Caco-2 (cell line): ENCODE measurements around the gene RAP2C. TPM values are rescaled to one million over a fixed set of nuclear protein-coding genes. Genes with fewer than 3 reads are reported as not detected.

Experiments
- BruUV-seq: library from RNA; stranded (reverse); fragments of 400-500 nt; replicated peaks from 2 replicates; lab custom pipeline; 2021; lab: Mats Ljungman, UMichigan
- CTCF ChIA-PET: fragments of 300-600 bp; sonication (Branson Sonifier 250); formaldehyde crosslinking; loops from one replicate; lab custom pipeline; 2022; ENCODE audit warnings: antibody characterized with exemption; lab: Charles Lee
- POLR2A ChIA-PET: fragments of 300-600 bp; sonication (Branson Sonifier 250); formaldehyde crosslinking; loops from one replicate; lab custom pipeline; 2022; ENCODE audit warnings: antibody characterized with exemption; lab: Charles Lee
- DNase-seq, 2 experiments: peaks; one replicate each; pipeline versions ENCODE4 v3.0.0 to v3.0.0-alpha.2; 2020 to 2022
- H3K27me3 ChIP-seq: replicated peaks from 2 replicates; pipeline ENCODE4 v1.6.0; 2011; ENCODE audit warnings: low read length; ENCODE audit not compliant: control insufficient read depth, insufficient read depth
- H3K36me3 ChIP-seq: 2 replicates; pipeline ENCODE4 v1.5.1; 2011; ENCODE audit warnings: low read length; ENCODE audit not compliant: control insufficient read depth, insufficient read depth
- H3K4me1 ChIP-seq: fragments of 250-450 bp; sonication (Bioruptor Pico); 2 replicates; pipeline ENCODE4 v1.5.1; 2020; ENCODE audit warnings: mild to moderate bottlenecking
- H3K4me3 ChIP-seq: 2 replicates; pipeline ENCODE4 v1.5.1; 2011; ENCODE audit warnings: low read depth, mild to moderate bottlenecking, control low read depth, low read length
- H3K9me3 ChIP-seq: fragments of 250-450 bp; sonication (Bioruptor Pico); 2 replicates; pipeline ENCODE4 v1.5.1; 2020; ENCODE audit warnings: mild to moderate bottlenecking, moderate library complexity
- H3K27ac Mint-ChIP-seq: one replicate; pipeline ENCODE4 v1.8.0; 2022; ENCODE audit warnings: mixed read lengths; ENCODE audit not compliant: unreplicated experiment
- H3K27me3 Mint-ChIP-seq: one replicate; pipeline ENCODE4 v1.8.0; 2022; ENCODE audit warnings: mixed read lengths; ENCODE audit not compliant: insufficient read depth, unreplicated experiment
- H3K36me3 Mint-ChIP-seq: one replicate; pipeline ENCODE4 v1.8.0; 2022; ENCODE audit warnings: mild to moderate bottlenecking, mixed read lengths; ENCODE audit not compliant: insufficient read depth, unreplicated experiment
- H3K4me1 Mint-ChIP-seq: one replicate; pipeline ENCODE4 v1.8.0; 2022; ENCODE audit warnings: low read depth, mixed read lengths; ENCODE audit not compliant: unreplicated experiment
- H3K4me3 Mint-ChIP-seq: one replicate; pipeline ENCODE4 v1.8.0; 2022; ENCODE audit warnings: mild to moderate bottlenecking, moderate library complexity, mixed read lengths; ENCODE audit not compliant: unreplicated experiment
- H3K9me3 Mint-ChIP-seq: one replicate; pipeline ENCODE4 v1.8.0; 2022; ENCODE audit warnings: mixed read lengths; ENCODE audit not compliant: unreplicated experiment
- intact Hi-C: fragments of 100-400 bp; cut with micrococcal nuclease; formaldehyde crosslinking; loops from one replicate; pipeline ENCODE4 v1.10.0; 2022; ENCODE audit not compliant: unreplicated experiment
- total RNA-seq: library from RNA; stranded (reverse); gene quantifications from 2 replicates; pipeline ENCODE4 v1.2.3, GENCODE V29; 2022
- TF ChIP-seq, protein P1 (sequence below), 2 experiments: fragments of 200-600 bp in 1 of 2; IDR thresholded peaks; 1 replicate in 1 of 2; 2 replicates in 1 of 2; pipeline versions ENCODE4 v1.5.1 to v1.8.0; 2011 to 2022; ENCODE audit warnings: antibody characterized with exemption in 1 of 2, control low read depth in 1 of 2, inconsistent platforms in 1 of 2, low read depth in 1 of 2, low read length in 1 of 2, mild to moderate bottlenecking in 1 of 2, moderate library complexity in 1 of 2; ENCODE audit not compliant: insufficient read depth in 1 of 2, severe bottlenecking in 1 of 2, unreplicated experiment in 1 of 2

RAP2C gene
- total RNA-seq, 1 experiment from 2014 or later = 24.9 TPM

DNA sequence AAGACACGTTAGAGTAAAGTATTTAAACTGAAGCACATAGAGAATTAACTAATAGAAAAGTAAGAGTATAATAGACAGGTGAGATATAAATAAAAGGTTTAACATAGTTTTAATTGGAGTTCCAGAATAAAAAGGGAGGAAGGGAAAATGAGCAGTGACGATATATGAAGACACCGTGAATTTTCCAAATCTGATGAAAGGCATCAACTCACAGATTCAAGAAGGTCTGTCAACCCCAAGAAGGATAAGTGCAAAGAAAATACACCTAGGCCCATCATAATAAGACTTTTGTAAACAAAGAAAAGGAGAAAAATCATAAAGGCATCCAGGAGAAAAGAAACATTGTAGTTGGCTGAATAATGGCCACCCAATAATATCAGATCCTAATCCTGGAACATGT is 43.9 kb upstream of the RAP2C start:
- H3K4me1 ChIP-seq = no peaks in the 10 kb centered on the region
- H3K27ac Mint-ChIP-seq = no peak overlapping the region
- H3K36me3 ChIP-seq = no peaks in the 10 kb centered on the region
- intact Hi-C loops = no loop called here
- H3K27me3 Mint-ChIP-seq = no peaks in the 10 kb centered on the region
- no peaks in the 10 kb centered on the region for H3K9me3 Mint-ChIP-seq
- no TSS peak for BruUV-seq
- CTCF ChIA-PET = no interaction called here
- no peaks in the 10 kb centered on the region for H3K36me3 Mint-ChIP-seq
- POLR2A ChIA-PET = no interaction called here
- DNase-seq = no peak
- H3K9me3 ChIP-seq = no peaks in the 10 kb centered on the region
- peaks cover 6% of the 10 kb centered on the region for H3K4me1 Mint-ChIP-seq
- H3K27me3 ChIP-seq = no peaks in the 10 kb centered on the region
- H3K4me3 ChIP-seq = no peak overlapping the region
- TF ChIP-seq, protein P1, sequence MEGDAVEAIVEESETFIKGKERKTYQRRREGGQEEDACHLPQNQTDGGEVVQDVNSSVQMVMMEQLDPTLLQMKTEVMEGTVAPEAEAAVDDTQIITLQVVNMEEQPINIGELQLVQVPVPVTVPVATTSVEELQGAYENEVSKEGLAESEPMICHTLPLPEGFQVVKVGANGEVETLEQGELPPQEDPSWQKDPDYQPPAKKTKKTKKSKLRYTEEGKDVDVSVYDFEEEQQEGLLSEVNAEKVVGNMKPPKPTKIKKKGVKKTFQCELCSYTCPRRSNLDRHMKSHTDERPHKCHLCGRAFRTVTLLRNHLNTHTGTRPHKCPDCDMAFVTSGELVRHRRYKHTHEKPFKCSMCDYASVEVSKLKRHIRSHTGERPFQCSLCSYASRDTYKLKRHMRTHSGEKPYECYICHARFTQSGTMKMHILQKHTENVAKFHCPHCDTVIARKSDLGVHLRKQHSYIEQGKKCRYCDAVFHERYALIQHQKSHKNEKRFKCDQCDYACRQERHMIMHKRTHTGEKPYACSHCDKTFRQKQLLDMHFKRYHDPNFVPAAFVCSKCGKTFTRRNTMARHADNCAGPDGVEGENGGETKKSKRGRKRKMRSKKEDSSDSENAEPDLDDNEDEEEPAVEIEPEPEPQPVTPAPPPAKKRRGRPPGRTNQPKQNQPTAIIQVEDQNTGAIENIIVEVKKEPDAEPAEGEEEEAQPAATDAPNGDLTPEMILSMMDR (IDR thresholded peaks at IDR 0.05; ENCODE audit: insufficient read depth in 1 of 2, low read depth in 1 of 2, low read length in 1 of 2, severe bottlenecking in 1 of 2, unreplicated experiment in 1 of 2) = no peak
- H3K4me3 Mint-ChIP-seq = no peak overlapping the region

DNA sequence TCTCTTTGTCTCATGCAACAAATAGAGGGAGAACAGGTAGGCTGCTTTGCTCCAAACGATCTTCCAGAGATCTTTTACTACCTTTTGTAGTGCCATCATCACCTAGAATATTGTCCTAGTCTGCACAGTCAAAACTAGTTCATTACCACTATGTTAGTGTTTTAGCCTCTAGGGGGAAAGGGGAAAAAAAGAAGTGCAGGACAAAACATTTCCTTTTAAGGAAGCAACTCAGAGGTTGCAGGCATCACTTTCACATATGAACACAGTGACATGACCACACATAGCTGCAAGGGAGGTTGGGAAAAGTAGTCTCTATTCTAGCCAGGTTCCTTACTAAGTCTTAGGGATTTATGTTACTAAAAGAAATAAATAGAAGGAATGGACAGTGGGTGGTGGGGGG is 39.3 kb upstream of the RAP2C start:
- BruUV-seq = no TSS peak
- CTCF ChIA-PET = no interaction called here

DNA sequence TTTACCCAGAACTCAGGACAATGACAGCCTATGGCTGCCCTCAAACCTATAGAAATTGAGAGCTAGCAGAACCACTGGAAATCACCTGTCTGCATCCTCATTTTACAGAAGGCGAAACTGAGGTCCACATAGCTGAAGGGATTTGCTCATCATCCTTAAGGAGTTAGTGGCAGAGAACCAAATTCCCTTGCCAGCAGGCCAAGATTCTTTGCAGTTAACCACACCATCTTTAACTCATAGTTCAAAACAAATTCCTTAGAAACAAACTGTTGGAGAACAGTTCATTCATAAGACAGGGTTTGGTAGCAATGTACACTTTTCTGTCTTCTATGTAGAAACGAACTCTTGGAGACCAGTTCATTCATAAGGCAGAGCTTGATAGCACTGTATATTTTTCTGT is 37.9 kb upstream of the RAP2C start:
- no peaks in the 10 kb centered on the region for H3K36me3 ChIP-seq
- no peak overlapping the region for H3K4me3 ChIP-seq
- CTCF ChIA-PET = no interaction called here
- no TSS peak for BruUV-seq
- Mint-ChIP-seq H3K27ac (no peak overlapping the region), H3K4me1 (peaks cover 6% of the 10 kb centered on the region), H3K36me3 (no peaks in the 10 kb centered on the region), H3K4me3 (no peak overlapping the region), H3K9me3 (no peaks in the 10 kb centered on the region), H3K27me3 (no peaks in the 10 kb centered on the region)
- no peaks in the 10 kb centered on the region for H3K9me3 ChIP-seq
- H3K4me1 ChIP-seq = no peaks in the 10 kb centered on the region
- H3K27me3 ChIP-seq = no peaks in the 10 kb centered on the region
- intact Hi-C loops = no loop called here
- POLR2A ChIA-PET = no interaction called here
- DNase-seq = no peak
- TF ChIP-seq, protein P1 (IDR thresholded peaks at IDR 0.05; ENCODE audit: insufficient read depth in 1 of 2, low read depth in 1 of 2, low read length in 1 of 2, severe bottlenecking in 1 of 2, unreplicated experiment in 1 of 2) = no peak

More for the DNA sequence above, 39.3 kb upstream of the RAP2C start:
- peaks cover 6% of the 10 kb centered on the region for H3K4me1 Mint-ChIP-seq
- H3K4me3 ChIP-seq = no peak overlapping the region
- H3K27ac Mint-ChIP-seq = no peak overlapping the region
- intact Hi-C loops = no loop called here
- H3K27me3 ChIP-seq = no peaks in the 10 kb centered on the region
- H3K27me3 Mint-ChIP-seq = no peaks in the 10 kb centered on the region
- no peaks in the 10 kb centered on the region for H3K9me3 ChIP-seq
- no peaks in the 10 kb centered on the region for H3K9me3 Mint-ChIP-seq
- TF ChIP-seq, protein P1 (IDR thresholded peaks at IDR 0.05; ENCODE audit: insufficient read depth in 1 of 2, low read depth in 1 of 2, low read length in 1 of 2, severe bottlenecking in 1 of 2, unreplicated experiment in 1 of 2) = no peak
- POLR2A ChIA-PET = no interaction called here
- H3K4me3 Mint-ChIP-seq = no peak overlapping the region
- H3K4me1 ChIP-seq = no peaks in the 10 kb centered on the region
- no peaks in the 10 kb centered on the region for H3K36me3 ChIP-seq
- no peak for DNase-seq
- no peaks in the 10 kb centered on the region for H3K36me3 Mint-ChIP-seq
